HepG2 (cell line): ENCODE data around the gene ZFP36L2. TPM values are rescaled to one million over a fixed set of nuclear protein-coding genes. Genes with fewer than 3 reads are reported as not detected.

Experiments
- GATAD2A ChIP-seq: IDR thresholded peaks from 2 replicates; pipeline ENCODE4 v1.6.1; 2016
- KDM2A ChIP-seq: sonication (generic); formaldehyde crosslinking; IDR thresholded peaks from 2 replicates; pipeline ENCODE4 v1.4.0; 2020; ENCODE audit warnings: low read depth, missing genetic modification reagents, borderline replicate concordance
- KLF9 ChIP-seq: IDR thresholded peaks from 2 replicates; pipeline ENCODE4 v1.6.1; 2016; ENCODE audit warnings: low read depth
- NCOR1 ChIP-seq: fragments of 200-600 bp; sonication (generic); IDR thresholded peaks from 2 replicates; pipeline ENCODE4 v1.7.0; 2017; ENCODE audit warnings: antibody characterized with exemption, low read length, borderline replicate concordance
- NFRKB ChIP-seq: fragments of 450-650 bp; IDR thresholded peaks from 2 replicates; pipeline ENCODE4 v1.6.1; 2017
- NR2F2 ChIP-seq: IDR thresholded peaks from 2 replicates; pipeline ENCODE4 v1.6.1; 2012; ENCODE audit warnings: low read depth, inconsistent platforms, borderline replicate concordance
- PAWR ChIP-seq: sonication (generic); formaldehyde crosslinking; IDR thresholded peaks from 2 replicates; pipeline ENCODE4 v1.4.0; 2020; ENCODE audit warnings: missing genetic modification reagents, mild to moderate bottlenecking, borderline replicate concordance
- REL ChIP-seq: sonication (generic); formaldehyde crosslinking; conservative IDR thresholded peaks from 2 replicates; pipeline ENCODE4 v1.8.0; 2022; ENCODE audit warnings: mild to moderate bottlenecking, missing genetic modification reagents, moderate library complexity
- RFXAP ChIP-seq: sonication (generic); formaldehyde crosslinking; IDR thresholded peaks from 2 replicates; pipeline ENCODE4 v1.4.0; 2020; ENCODE audit warnings: missing genetic modification reagents, borderline replicate concordance
- TEAD3 ChIP-seq: optimal IDR thresholded peaks from 2 replicates; pipeline ENCODE3; 2016; ENCODE audit warnings: borderline replicate concordance
- ZC3H4 ChIP-seq: sonication (generic); formaldehyde crosslinking; IDR thresholded peaks from 2 replicates; pipeline ENCODE4 v1.4.0; 2020; ENCODE audit warnings: missing genetic modification reagents, borderline replicate concordance
- ZMAT3 ChIP-seq: sonication (generic); formaldehyde crosslinking; conservative IDR thresholded peaks from 2 replicates; pipeline ENCODE4 v1.7.0; 2021; ENCODE audit warnings: missing genetic modification reagents
- ZNF224 ChIP-seq: sonication (generic); formaldehyde crosslinking; IDR thresholded peaks from 2 replicates; pipeline ENCODE4 v1.5.0; 2020; ENCODE audit warnings: mild to moderate bottlenecking, missing genetic modification reagents
- ZNF235 ChIP-seq: sonication (generic); formaldehyde crosslinking; IDR thresholded peaks from 2 replicates; pipeline ENCODE4 v1.8.1; 2023; ENCODE audit warnings: mild to moderate bottlenecking, missing genetic modification reagents, borderline replicate concordance
- ZNF441 ChIP-seq: sonication (generic); formaldehyde crosslinking; IDR thresholded peaks from 2 replicates; pipeline ENCODE4 v1.7.0; 2021; ENCODE audit warnings: missing genetic modification reagents, borderline replicate concordance
- ZNF672 ChIP-seq: sonication (generic); formaldehyde crosslinking; IDR thresholded peaks from 2 replicates; pipeline ENCODE4 v1.8.1; 2022; ENCODE audit warnings: missing genetic modification reagents
- ZNF703 ChIP-seq: sonication (generic); formaldehyde crosslinking; IDR thresholded peaks from 2 replicates; pipeline ENCODE4 v1.5.1; 2020; ENCODE audit warnings: missing genetic modification reagents, mild to moderate bottlenecking, moderate library complexity, borderline replicate concordance
- ZNF772 ChIP-seq: sonication (generic); formaldehyde crosslinking; IDR thresholded peaks from 2 replicates; pipeline ENCODE4 v1.5.0; 2020; ENCODE audit warnings: mild to moderate bottlenecking, missing genetic modification reagents
- ZNF792 ChIP-seq: IDR thresholded peaks from 2 replicates; pipeline ENCODE4 v1.6.1; 2016
- polyA plus RNA-seq, 8 experiments: library from polyadenylated mRNA; depleted of rRNA in 3 of 8; stranded (reverse) in 7 of 8; unstranded in 1 of 8; fragments of >200 nt; fragmentation: Illumina TruSeq in 4 of 8; extraction: Trizol in 4 of 8; gene quantifications; 2 replicates each; pipeline versions ENCODE4 v1.2.1 to v1.2.3, GENCODE V29; 2011 to 2016; ENCODE audit warnings: low read depth in 4 of 8, missing spikeins in 1 of 8, mixed read lengths in 1 of 8; ENCODE audit not compliant: insufficient read depth in 1 of 8
- total RNA-seq, 5 experiments: library from RNA; depleted of rRNA; stranded (reverse); fragments of >200 nt; fragmentation: Illumina TruSeq; extraction: Trizol; gene quantifications; 2 replicates each; pipeline ENCODE4 v1.2.3, GENCODE V29; 2016; ENCODE audit warnings: low read depth in 1 of 5
- TF ChIP-seq, protein P1 (sequence below): sonication (generic); formaldehyde crosslinking; IDR thresholded peaks from 2 replicates; pipeline ENCODE4 v1.4.0; 2020; ENCODE audit warnings: missing genetic modification reagents
- TF ChIP-seq, protein P2 (sequence below): sonication (generic); formaldehyde crosslinking; IDR thresholded peaks from 2 replicates; pipeline ENCODE4 v1.5.1; 2020; ENCODE audit warnings: mild to moderate bottlenecking, moderate library complexity, missing genetic modification reagents
- TF ChIP-seq, protein P3 (sequence below): sonication (generic); formaldehyde crosslinking; IDR thresholded peaks from 2 replicates; pipeline ENCODE4 v1.5.1; 2020; ENCODE audit warnings: missing genetic modification reagents, mild to moderate bottlenecking, borderline replicate concordance

Gene ZFP36L2
- total and polyA plus RNA-seq, 2 of the 13 experiments (the other 11 are each of a cell fraction or from before 2014, with no cell fraction given): 11.2 to 21.8 TPM

DNA sequence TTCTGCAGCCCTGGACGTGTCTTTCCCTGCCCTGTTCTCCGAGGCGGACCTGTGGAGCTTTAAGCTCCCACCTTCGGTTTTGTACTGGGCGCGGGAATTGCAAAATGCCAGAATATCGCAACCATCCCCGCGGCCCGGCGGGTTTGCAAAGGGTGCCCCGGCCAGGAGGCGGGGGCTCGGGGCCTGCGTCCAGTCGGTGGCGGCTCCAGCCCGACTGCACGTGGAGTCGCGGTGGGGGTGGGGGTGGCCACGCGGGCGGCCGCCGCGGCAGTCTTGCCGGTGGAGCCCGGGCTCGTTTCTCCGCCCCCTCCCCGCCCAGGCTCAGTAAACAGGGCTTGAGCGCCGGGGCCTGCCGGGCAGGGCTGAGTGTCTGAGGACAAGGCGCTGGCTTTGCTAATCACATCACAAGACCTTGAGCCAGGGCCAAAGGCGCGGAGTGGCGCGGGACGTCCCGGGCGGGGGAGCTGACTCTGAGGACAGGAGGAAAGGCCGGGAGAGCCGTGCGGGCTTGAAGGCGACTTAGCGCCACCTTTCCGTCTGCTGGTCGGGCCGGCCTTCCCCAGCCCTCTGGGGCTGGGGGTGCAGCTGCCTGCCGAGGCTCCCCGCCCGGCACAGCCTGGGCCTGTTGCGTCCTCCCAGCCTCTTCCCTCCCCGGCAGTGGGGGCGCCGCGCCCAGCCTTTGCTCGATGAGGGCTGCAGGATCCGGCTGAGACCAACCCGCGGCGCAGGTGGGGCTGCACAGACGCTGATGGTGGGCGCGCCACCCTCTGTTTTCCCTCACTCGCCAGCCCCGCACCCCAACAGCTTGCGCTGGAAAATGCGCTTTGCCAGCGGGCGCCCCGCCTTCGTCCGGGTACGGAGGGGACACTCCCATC, 786 bp upstream of the ZFP36L2 start (continued):
- TF ChIP-seq, protein P1, sequence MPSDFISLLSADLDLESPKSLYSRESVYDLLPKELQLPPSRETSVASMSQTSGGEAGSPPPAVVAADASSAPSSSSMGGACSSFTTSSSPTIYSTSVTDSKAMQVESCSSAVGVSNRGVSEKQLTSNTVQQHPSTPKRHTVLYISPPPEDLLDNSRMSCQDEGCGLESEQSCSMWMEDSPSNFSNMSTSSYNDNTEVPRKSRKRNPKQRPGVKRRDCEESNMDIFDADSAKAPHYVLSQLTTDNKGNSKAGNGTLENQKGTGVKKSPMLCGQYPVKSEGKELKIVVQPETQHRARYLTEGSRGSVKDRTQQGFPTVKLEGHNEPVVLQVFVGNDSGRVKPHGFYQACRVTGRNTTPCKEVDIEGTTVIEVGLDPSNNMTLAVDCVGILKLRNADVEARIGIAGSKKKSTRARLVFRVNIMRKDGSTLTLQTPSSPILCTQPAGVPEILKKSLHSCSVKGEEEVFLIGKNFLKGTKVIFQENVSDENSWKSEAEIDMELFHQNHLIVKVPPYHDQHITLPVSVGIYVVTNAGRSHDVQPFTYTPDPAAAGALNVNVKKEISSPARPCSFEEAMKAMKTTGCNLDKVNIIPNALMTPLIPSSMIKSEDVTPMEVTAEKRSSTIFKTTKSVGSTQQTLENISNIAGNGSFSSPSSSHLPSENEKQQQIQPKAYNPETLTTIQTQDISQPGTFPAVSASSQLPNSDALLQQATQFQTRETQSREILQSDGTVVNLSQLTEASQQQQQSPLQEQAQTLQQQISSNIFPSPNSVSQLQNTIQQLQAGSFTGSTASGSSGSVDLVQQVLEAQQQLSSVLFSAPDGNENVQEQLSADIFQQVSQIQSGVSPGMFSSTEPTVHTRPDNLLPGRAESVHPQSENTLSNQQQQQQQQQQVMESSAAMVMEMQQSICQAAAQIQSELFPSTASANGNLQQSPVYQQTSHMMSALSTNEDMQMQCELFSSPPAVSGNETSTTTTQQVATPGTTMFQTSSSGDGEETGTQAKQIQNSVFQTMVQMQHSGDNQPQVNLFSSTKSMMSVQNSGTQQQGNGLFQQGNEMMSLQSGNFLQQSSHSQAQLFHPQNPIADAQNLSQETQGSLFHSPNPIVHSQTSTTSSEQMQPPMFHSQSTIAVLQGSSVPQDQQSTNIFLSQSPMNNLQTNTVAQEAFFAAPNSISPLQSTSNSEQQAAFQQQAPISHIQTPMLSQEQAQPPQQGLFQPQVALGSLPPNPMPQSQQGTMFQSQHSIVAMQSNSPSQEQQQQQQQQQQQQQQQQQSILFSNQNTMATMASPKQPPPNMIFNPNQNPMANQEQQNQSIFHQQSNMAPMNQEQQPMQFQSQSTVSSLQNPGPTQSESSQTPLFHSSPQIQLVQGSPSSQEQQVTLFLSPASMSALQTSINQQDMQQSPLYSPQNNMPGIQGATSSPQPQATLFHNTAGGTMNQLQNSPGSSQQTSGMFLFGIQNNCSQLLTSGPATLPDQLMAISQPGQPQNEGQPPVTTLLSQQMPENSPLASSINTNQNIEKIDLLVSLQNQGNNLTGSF (CRISPR knock-in tag): 0 out of 2 replicates have a peak, but pooled peaks have one; percentile 14
- TF ChIP-seq NCOR1 (peak; percentile 68; the same call in 1 of the 2 replicates), ZNF224 (peak; percentile 67; the same call in 1 of the 2 replicates), KLF9 (no peak), TEAD3 (CRISPR knock-in tag) (peak; percentile 72), REL (CRISPR knock-in tag) (peak; percentile 75; the same call in 1 of the 2 replicates), ZNF672 (CRISPR knock-in tag) (peak; percentile 95), NR2F2 (no peak), ZNF441 (CRISPR knock-in tag) (no peak), ZNF772 (CRISPR knock-in tag) (peak; percentile 90), RFXAP (CRISPR knock-in tag) (peak; percentile 72; the same call in 1 of the 2 replicates), ZNF235 (CRISPR knock-in tag) (peak; percentile 81; the same call in 1 of the 2 replicates), ZMAT3 (CRISPR knock-in tag) (peak; percentile 41; the same call in 1 of the 2 replicates), GATAD2A (peak; percentile 84; the same call in 1 of the 2 replicates), ZNF792 (CRISPR knock-in tag) (no peak), ZC3H4 (CRISPR knock-in tag) (peak; percentile 96), PAWR (CRISPR knock-in tag) (no peak; the same call in 1 of the 2 replicates), NFRKB (no peak), KDM2A (CRISPR knock-in tag) (peak; percentile 88), ZNF703 (peak; percentile 85; the same call in 1 of the 2 replicates)
- TF ChIP-seq, protein P2, sequence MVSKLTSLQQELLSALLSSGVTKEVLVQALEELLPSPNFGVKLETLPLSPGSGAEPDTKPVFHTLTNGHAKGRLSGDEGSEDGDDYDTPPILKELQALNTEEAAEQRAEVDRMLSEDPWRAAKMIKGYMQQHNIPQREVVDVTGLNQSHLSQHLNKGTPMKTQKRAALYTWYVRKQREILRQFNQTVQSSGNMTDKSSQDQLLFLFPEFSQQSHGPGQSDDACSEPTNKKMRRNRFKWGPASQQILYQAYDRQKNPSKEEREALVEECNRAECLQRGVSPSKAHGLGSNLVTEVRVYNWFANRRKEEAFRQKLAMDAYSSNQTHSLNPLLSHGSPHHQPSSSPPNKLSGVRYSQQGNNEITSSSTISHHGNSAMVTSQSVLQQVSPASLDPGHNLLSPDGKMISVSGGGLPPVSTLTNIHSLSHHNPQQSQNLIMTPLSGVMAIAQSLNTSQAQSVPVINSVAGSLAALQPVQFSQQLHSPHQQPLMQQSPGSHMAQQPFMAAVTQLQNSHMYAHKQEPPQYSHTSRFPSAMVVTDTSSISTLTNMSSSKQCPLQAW (CRISPR knock-in tag): peak; percentile 40
- TF ChIP-seq, protein P3, sequence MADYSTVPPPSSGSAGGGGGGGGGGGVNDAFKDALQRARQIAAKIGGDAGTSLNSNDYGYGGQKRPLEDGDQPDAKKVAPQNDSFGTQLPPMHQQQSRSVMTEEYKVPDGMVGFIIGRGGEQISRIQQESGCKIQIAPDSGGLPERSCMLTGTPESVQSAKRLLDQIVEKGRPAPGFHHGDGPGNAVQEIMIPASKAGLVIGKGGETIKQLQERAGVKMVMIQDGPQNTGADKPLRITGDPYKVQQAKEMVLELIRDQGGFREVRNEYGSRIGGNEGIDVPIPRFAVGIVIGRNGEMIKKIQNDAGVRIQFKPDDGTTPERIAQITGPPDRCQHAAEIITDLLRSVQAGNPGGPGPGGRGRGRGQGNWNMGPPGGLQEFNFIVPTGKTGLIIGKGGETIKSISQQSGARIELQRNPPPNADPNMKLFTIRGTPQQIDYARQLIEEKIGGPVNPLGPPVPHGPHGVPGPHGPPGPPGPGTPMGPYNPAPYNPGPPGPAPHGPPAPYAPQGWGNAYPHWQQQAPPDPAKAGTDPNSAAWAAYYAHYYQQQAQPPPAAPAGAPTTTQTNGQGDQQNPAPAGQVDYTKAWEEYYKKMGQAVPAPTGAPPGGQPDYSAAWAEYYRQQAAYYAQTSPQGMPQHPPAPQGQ: no peak
